ENCODE results near the gene IL25.
"Not testable (repeated sequence)": the region's sequence is repeated elsewhere in the genome, so short reads cannot be mapped to it uniquely, and the experiment has no call there.

The IL25 gene

DNA sequence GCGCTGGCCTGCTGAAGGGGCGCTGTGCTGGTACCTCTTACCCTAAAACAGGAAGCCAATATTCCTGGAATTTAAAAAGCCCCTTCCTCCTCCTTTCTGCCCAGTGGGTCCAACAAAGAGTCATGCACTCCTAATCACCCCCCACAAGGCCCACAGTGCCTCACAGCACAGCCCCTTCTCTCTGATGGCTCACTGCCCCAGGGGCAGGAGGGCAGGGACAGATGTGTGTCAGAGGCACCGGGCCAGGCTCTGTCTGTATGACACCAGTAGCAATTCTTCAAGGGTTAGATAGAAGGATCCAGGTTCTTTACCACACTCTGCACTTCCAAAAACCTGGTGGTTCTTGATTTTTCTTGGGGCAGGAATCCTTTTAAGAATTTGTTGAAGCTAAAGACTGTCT lies 26.5 kb downstream of the IL25 start:
- no peak overlapping the region for H3K4me3 ChIP-seq (ENCODE audit: low read length)
- TF ChIP-seq, protein P1, sequence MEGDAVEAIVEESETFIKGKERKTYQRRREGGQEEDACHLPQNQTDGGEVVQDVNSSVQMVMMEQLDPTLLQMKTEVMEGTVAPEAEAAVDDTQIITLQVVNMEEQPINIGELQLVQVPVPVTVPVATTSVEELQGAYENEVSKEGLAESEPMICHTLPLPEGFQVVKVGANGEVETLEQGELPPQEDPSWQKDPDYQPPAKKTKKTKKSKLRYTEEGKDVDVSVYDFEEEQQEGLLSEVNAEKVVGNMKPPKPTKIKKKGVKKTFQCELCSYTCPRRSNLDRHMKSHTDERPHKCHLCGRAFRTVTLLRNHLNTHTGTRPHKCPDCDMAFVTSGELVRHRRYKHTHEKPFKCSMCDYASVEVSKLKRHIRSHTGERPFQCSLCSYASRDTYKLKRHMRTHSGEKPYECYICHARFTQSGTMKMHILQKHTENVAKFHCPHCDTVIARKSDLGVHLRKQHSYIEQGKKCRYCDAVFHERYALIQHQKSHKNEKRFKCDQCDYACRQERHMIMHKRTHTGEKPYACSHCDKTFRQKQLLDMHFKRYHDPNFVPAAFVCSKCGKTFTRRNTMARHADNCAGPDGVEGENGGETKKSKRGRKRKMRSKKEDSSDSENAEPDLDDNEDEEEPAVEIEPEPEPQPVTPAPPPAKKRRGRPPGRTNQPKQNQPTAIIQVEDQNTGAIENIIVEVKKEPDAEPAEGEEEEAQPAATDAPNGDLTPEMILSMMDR (IDR thresholded peaks at IDR 0.05; ENCODE audit: low read length), result no peak
- TF ChIP-seq EZH2phosphoT487 (IDR thresholded peaks at IDR 0.05; ENCODE audit: low read length) (no peak), EZH2 (optimal IDR thresholded peaks at IDR 0.05; ENCODE audit: low read depth, low read length) (no peak)
- no peaks in the 10 kb centered on the region for H3F3A ChIP-seq (ENCODE audit: insufficient read depth, low read length)
- H3K4me2 ChIP-seq (ENCODE audit: low read depth, low read length), result no peak overlapping the region
- DNase-seq, result no peak
- H3K9me2 ChIP-seq (replicated peaks; ENCODE audit: insufficient read depth, low read length), result no peaks in the 10 kb centered on the region
- H3K79me2 ChIP-seq (ENCODE audit: low read length), result no peaks in the 10 kb centered on the region
- H3K36me3 ChIP-seq (replicated peaks; ENCODE audit: insufficient read depth, low read length), result no peaks in the 10 kb centered on the region
- no peak overlapping the region for H3K9ac ChIP-seq (ENCODE audit: low read length)
- peaks cover 9% of the 10 kb centered on the region for H3K27me3 ChIP-seq (replicated peaks; ENCODE audit: insufficient read depth, low read length)
- no peak overlapping the region for H3K27ac ChIP-seq (ENCODE audit: low read length)
- H4K20me1 ChIP-seq (ENCODE audit: insufficient read depth, low read length), result no peaks in the 10 kb centered on the region
- H3K9me3 ChIP-seq (replicated peaks; ENCODE audit: insufficient read depth, low read length), result no peaks in the 10 kb centered on the region
- no peaks in the 10 kb centered on the region for H3K4me1 ChIP-seq (ENCODE audit: low read length)
- H2AFZ ChIP-seq (ENCODE audit: low read length), result no peak overlapping the region

DNA sequence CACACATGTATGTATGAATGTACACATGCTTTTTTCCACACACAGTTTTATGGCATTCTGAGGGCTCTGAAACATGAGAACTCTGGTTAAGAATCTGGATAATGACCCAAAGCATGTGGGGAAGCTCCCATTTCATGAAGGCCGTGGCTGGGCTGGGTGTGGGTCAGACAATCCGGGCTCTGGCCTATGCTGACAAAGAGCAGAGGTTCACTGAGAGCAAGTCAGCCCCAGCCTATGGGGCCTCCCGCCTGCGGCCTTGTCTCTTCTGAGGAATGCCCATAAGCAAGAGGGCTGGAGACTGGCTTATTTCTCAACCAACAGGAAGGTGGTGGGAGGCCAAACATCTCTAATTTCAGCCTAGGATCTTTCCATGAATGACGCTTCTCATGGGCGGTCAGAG lies 27.0 kb downstream of the IL25 start:
- Histone ChIP-seq H3K4me1 (ENCODE audit: low read length) (no peaks in the 10 kb centered on the region), H3K9me3 (replicated peaks; ENCODE audit: insufficient read depth, low read length) (no peaks in the 10 kb centered on the region), H2AFZ (ENCODE audit: low read length) (no peak overlapping the region), H3K36me3 (replicated peaks; ENCODE audit: insufficient read depth, low read length) (no peaks in the 10 kb centered on the region), H3K9ac (ENCODE audit: low read length) (no peak overlapping the region), H3K27me3 (replicated peaks; ENCODE audit: insufficient read depth, low read length) (peaks cover 10% of the 10 kb centered on the region), H3K79me2 (ENCODE audit: low read length) (no peaks in the 10 kb centered on the region), H3K9me2 (replicated peaks; ENCODE audit: insufficient read depth, low read length) (no peaks in the 10 kb centered on the region), H3K4me3 (ENCODE audit: low read length) (no peak overlapping the region), H3F3A (ENCODE audit: insufficient read depth, low read length) (no peaks in the 10 kb centered on the region), H3K4me2 (ENCODE audit: low read depth, low read length) (no peak overlapping the region), H4K20me1 (ENCODE audit: insufficient read depth, low read length) (no peaks in the 10 kb centered on the region), H3K27ac (ENCODE audit: low read length) (no peak overlapping the region)
- no peak for DNase-seq
- TF ChIP-seq EZH2phosphoT487 (IDR thresholded peaks at IDR 0.05; ENCODE audit: low read length), result no peak
- TF ChIP-seq, protein P1 (IDR thresholded peaks at IDR 0.05; ENCODE audit: low read length), result no peak
- TF ChIP-seq EZH2 (optimal IDR thresholded peaks at IDR 0.05; ENCODE audit: low read depth, low read length), result no peak

DNA sequence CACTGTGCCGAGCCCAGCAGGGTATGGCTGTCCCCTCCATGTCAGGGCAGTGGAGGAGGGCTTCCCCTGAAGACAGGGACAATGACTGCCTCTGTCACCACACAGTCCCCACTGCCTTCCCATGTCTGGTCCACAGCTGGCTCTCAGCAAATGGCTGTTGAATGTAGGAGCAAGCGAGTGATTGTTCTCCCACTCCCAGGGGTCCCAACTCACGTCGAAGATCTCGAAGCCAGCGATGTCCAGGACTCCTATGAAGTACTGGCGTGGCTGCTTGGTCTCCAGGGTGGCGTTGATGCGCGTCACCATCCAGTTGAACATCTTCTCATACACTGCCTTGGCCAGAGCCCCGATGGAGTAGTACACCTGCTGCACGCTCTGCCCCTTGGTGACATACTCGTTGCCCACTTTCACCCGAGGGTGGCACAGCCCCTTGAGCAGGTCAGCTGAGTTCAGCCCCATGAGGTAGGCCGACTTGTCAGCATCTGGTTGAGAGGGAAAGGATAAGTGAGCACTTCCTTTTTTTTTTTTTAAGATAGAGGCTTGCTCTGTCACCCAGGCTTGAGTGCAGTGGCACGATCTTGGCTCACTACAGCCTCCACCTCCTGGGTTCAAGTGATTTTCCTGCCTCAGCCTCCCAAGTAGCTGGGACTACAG lies 28.0 kb downstream of the IL25 start:
- not testable (repeated sequence) for H3F3A ChIP-seq (ENCODE audit: insufficient read depth, low read length); H4K20me1 ChIP-seq (ENCODE audit: insufficient read depth, low read length); H3K4me1 ChIP-seq (ENCODE audit: low read length); DNase-seq; H2AFZ ChIP-seq (ENCODE audit: low read length); H3K27ac ChIP-seq (ENCODE audit: low read length); H3K79me2 ChIP-seq (ENCODE audit: low read length); H3K9me3 ChIP-seq (replicated peaks; ENCODE audit: insufficient read depth, low read length); H3K4me2 ChIP-seq (ENCODE audit: low read depth, low read length); H3K36me3 ChIP-seq (replicated peaks; ENCODE audit: insufficient read depth, low read length); H3K9me2 ChIP-seq (replicated peaks; ENCODE audit: insufficient read depth, low read length); H3K9ac ChIP-seq (ENCODE audit: low read length); H3K4me3 ChIP-seq (ENCODE audit: low read length)
- peaks cover 11% of the 10 kb centered on the region for H3K27me3 ChIP-seq (replicated peaks; ENCODE audit: insufficient read depth, low read length)

DNA sequence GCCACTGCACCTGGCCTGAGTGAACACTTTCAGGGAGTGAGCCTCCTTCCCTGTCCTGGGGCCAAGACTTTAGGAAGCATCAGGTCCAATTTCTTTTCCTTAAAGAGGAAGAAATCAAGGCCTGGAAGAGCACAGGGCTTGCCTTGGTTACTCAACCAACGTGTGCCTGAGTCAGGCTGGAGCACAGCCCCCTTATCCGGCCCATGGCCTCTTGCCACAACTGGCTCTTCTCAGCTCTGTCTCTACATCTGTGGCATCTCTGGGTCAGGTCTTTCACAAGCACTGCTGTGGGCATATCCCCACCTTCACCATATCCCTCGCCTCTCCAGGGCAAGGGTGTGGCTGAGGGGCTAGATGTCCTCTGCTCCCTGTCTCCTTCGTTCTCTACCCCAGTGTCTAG lies 28.7 kb downstream of the IL25 start:
- no peaks in the 10 kb centered on the region for H3K9me3 ChIP-seq (replicated peaks; ENCODE audit: insufficient read depth, low read length)
- no peak overlapping the region for H3K4me3 ChIP-seq (ENCODE audit: low read length)
- no peaks in the 10 kb centered on the region for H4K20me1 ChIP-seq (ENCODE audit: insufficient read depth, low read length)
- DNase-seq, result no peak
- TF ChIP-seq EZH2 (optimal IDR thresholded peaks at IDR 0.05; ENCODE audit: low read depth, low read length) (no peak), EZH2phosphoT487 (IDR thresholded peaks at IDR 0.05; ENCODE audit: low read length) (no peak)
- TF ChIP-seq, protein P1 (IDR thresholded peaks at IDR 0.05; ENCODE audit: low read length), result no peak
- H3K27me3 ChIP-seq (replicated peaks; ENCODE audit: insufficient read depth, low read length), result peaks cover 17% of the 10 kb centered on the region
- no peaks in the 10 kb centered on the region for H3F3A ChIP-seq (ENCODE audit: insufficient read depth, low read length)
- no peaks in the 10 kb centered on the region for H3K79me2 ChIP-seq (ENCODE audit: low read length)
- no peaks in the 10 kb centered on the region for H3K4me1 ChIP-seq (ENCODE audit: low read length)
- no peaks in the 10 kb centered on the region for H3K36me3 ChIP-seq (replicated peaks; ENCODE audit: insufficient read depth, low read length)
- no peak overlapping the region for H2AFZ ChIP-seq (ENCODE audit: low read length)
- H3K4me2 ChIP-seq (ENCODE audit: low read depth, low read length), result no peak overlapping the region
- H3K27ac ChIP-seq (ENCODE audit: low read length), result no peak overlapping the region
- no peak overlapping the region for H3K9ac ChIP-seq (ENCODE audit: low read length)
- H3K9me2 ChIP-seq (replicated peaks; ENCODE audit: insufficient read depth, low read length), result no peaks in the 10 kb centered on the region

Data from MM.1S (cell line).